CD14-positive monocyte (primary cell): ENCODE data around the gene APOBEC3B. TPM values are rescaled to one million over a fixed set of nuclear protein-coding genes. Genes with fewer than 3 reads are reported as not detected.
A peak's percentile ranks its signal among the peaks of the same experiment; 100 is the strongest.

Experiments used
- DNase-seq, 3 donors: peaks; one replicate each; pipeline ENCODE4 v3.0.0-alpha.2; 2011 to 2022
- H2AFZ ChIP-seq: 2 replicates; pipeline ENCODE4 v1.6.0; 2012; ENCODE audit warnings: mild to moderate bottlenecking, low read depth, low read length, inconsistent platforms; ENCODE audit not compliant: insufficient read depth, poor library complexity, severe bottlenecking
- H3K27ac ChIP-seq, 2 donors: 1 replicate in 1 of 2; 2 replicates in 1 of 2; pipeline ENCODE4 v1.5.1; 2012 to 2013; ENCODE audit warnings: low read length in 2 of 2, control low read depth in 1 of 2, inconsistent platforms in 1 of 2, low read depth in 1 of 2, mild to moderate bottlenecking in 1 of 2
- H3K27me3 ChIP-seq, 2 donors: one replicate each; pipeline versions ENCODE4 v1.6.0 to v1.6.1; 2011 to 2013; ENCODE audit warnings: low read length in 2 of 2; ENCODE audit not compliant: control insufficient read depth in 2 of 2, insufficient read depth in 2 of 2
- H3K36me3 ChIP-seq, 2 donors: replicated peaks in 1 of 2; 1 replicate in 1 of 2; 2 replicates in 1 of 2; pipeline versions ENCODE4 v1.5.1 to v1.6.1; 2012 to 2013; ENCODE audit warnings: low read length in 2 of 2, control low read depth in 1 of 2, inconsistent platforms in 1 of 2, mild to moderate bottlenecking in 1 of 2; ENCODE audit not compliant: insufficient read depth in 2 of 2, control insufficient read depth in 1 of 2
- H3K4me1 ChIP-seq, 2 donors: 1 replicate in 1 of 2; 2 replicates in 1 of 2; pipeline versions ENCODE4 v1.5.1 to v1.6.1; 2012 to 2013; ENCODE audit warnings: low read length in 2 of 2, control low read depth in 1 of 2, inconsistent platforms in 1 of 2, mild to moderate bottlenecking in 1 of 2, moderate library complexity in 1 of 2; ENCODE audit not compliant: insufficient read depth in 2 of 2, control insufficient read depth in 1 of 2
- H3K4me2 ChIP-seq: replicated peaks from 2 replicates; pipeline ENCODE3; 2012; ENCODE audit warnings: low read length, moderate library complexity, mild to moderate bottlenecking; ENCODE audit not compliant: poor library complexity, severe bottlenecking; ENCODE audit errors: extremely low read depth
- H3K4me3 ChIP-seq, 3 experiments: fragments of 200-600 bp in 1 of 3; sonication (generic) in 1 of 3; replicated peaks in 1 of 3; 1 replicate in 2 of 3; 2 replicates in 1 of 3; pipeline ENCODE4 v1.5.1; 2011 to 2013; ENCODE audit warnings: low read length in 3 of 3, mild to moderate bottlenecking in 3 of 3, control low read depth in 2 of 3, low read depth in 2 of 3, inconsistent platforms in 1 of 3, moderate library complexity in 1 of 3
- H3K79me2 ChIP-seq: 2 replicates; pipeline ENCODE4 v1.6.0; 2012; ENCODE audit warnings: mild to moderate bottlenecking, control low read depth, inconsistent platforms, low read length, moderate library complexity; ENCODE audit not compliant: insufficient read depth
- H3K9ac ChIP-seq: 2 replicates; pipeline ENCODE4 v1.6.0; 2017; ENCODE audit warnings: low read length, mild to moderate bottlenecking; ENCODE audit not compliant: insufficient read depth, poor library complexity, severe bottlenecking
- H3K9me3 ChIP-seq, 2 donors: replicated peaks in 1 of 2; 1 replicate in 1 of 2; 2 replicates in 1 of 2; pipeline versions ENCODE4 v1.5.1 to v1.6.1; 2012 to 2013; ENCODE audit warnings: low read length in 2 of 2, control low read depth in 1 of 2; ENCODE audit not compliant: control insufficient read depth in 1 of 2, insufficient read depth in 1 of 2
- H4K20me1 ChIP-seq: 2 replicates; pipeline ENCODE4 v1.6.0; 2012; ENCODE audit warnings: mild to moderate bottlenecking, low read length, control low read depth, moderate library complexity; ENCODE audit not compliant: insufficient read depth
- H3K27ac Mint-ChIP-seq, 7 donors: one replicate each; pipeline ENCODE4 v1.8.0; 2020; ENCODE audit warnings: mild to moderate bottlenecking in 7 of 7, mixed read lengths in 7 of 7, moderate library complexity in 6 of 7, inconsistent platforms in 2 of 7
- H3K27me3 Mint-ChIP-seq, 3 donors: one replicate each; pipeline ENCODE4 v1.8.0; 2021 to 2022; ENCODE audit warnings: low read depth in 3 of 3, mild to moderate bottlenecking in 3 of 3, mixed read lengths in 3 of 3, moderate library complexity in 3 of 3, inconsistent platforms in 1 of 3
- H3K36me3 Mint-ChIP-seq, 2 donors: one replicate each; pipeline ENCODE4 v1.8.0; 2020; ENCODE audit warnings: mixed read lengths in 2 of 2, inconsistent platforms in 1 of 2, mild to moderate bottlenecking in 1 of 2
- H3K4me1 Mint-ChIP-seq: one replicate; pipeline ENCODE4 v1.8.0; 2020; ENCODE audit warnings: mild to moderate bottlenecking, mixed read lengths
- H3K4me3 Mint-ChIP-seq, 2 donors: one replicate each; pipeline ENCODE4 v1.8.0; 2020; ENCODE audit warnings: mild to moderate bottlenecking in 2 of 2, mixed read lengths in 2 of 2, moderate library complexity in 1 of 2
- H3K9me3 Mint-ChIP-seq, 7 donors: one replicate each; pipeline ENCODE4 v1.8.0; 2020 to 2022; ENCODE audit warnings: mixed read lengths in 7 of 7, mild to moderate bottlenecking in 6 of 7, moderate library complexity in 6 of 7, inconsistent platforms in 2 of 7
- CTCF ChIP-seq: fragments of 200-600 bp; IDR thresholded peaks from one replicate; pipeline ENCODE4 v1.8.0; 2022; ENCODE audit warnings: antibody characterized with exemption, mild to moderate bottlenecking
- WGBS: methylation state at CpG from one replicate; pipeline ENCODE4 v1.1.5; 2013; ENCODE audit warnings: missing lambda C conversion rate; ENCODE audit not compliant: insufficient coverage; 5-methylcytosine and 5-hydroxymethylcytosine counted together
- intact Hi-C, 2 donors: fragments of 100-400 bp; cut with micrococcal nuclease; formaldehyde crosslinking; loops; one replicate each; pipeline versions ENCODE4 v1.15.0 to v1.15.1; 2023
- polyA plus RNA-seq, 3 donors: library from polyadenylated mRNA; depleted of rRNA in 1 of 3; unstranded in 2 of 3; stranded (reverse) in 1 of 3; fragments of 300-500 nt in 2 of 3; fragments of >200 nt in 1 of 3; fragmentation: Illumina TruSeq in 2 of 3; gene quantifications; 1 replicate in 2 of 3; 2 replicates in 1 of 3; pipeline ENCODE4 v1.2.3, GENCODE V29; 2012 to 2021

Gene APOBEC3B
- polyA plus RNA-seq, 3 donors = 0.40 to 48.2 (median 12.6) TPM

- H3K4me2 ChIP-seq = peak overlapping the region; percentile 50
- DNase-seq = peak in 1 of 3 donors; percentile 7
- Mint-ChIP-seq H3K4me3 (peak overlapping the region; percentile 24 to 35), H3K9me3 (no peaks in the 10 kb centered on the region), H3K27ac (peak overlapping the region; percentile 99 to 100 (median 100)), H3K36me3 (peaks cover 35 to 47% of the 10 kb centered on the region in 2 donors), H3K4me1 (peaks cover 96% of the 10 kb centered on the region), H3K27me3 (peaks cover 0 to 14% (median 4%) of the 10 kb centered on the region in 3 donors)
- no peak for TF ChIP-seq CTCF
- peak overlapping the region; percentile 95 to 100 for H3K27ac ChIP-seq
- H3K9ac ChIP-seq = no peak overlapping the region
- H2AFZ ChIP-seq = no peak overlapping the region
- peaks cover 4 to 17% of the 10 kb centered on the region in 2 donors for H3K36me3 ChIP-seq
- intact Hi-C loops = loop anchor here in 1 of 2 donors (2.0 kb wide), 1 partner anchor 15 kb away; no protein-coding TSS in a partner anchor
- H3K9me3 ChIP-seq = no peaks in the 10 kb centered on the region
- peaks cover 93 to 100% of the 10 kb centered on the region in 2 donors for H3K4me1 ChIP-seq
- H4K20me1 ChIP-seq = peaks cover 14% of the 10 kb centered on the region
- 74% methylated on average over 3 of the region's 5 CpGs for WGBS
- H3K79me2 ChIP-seq = peaks cover 42% of the 10 kb centered on the region
- H3K27me3 ChIP-seq = no peaks in the 10 kb centered on the region
- H3K4me3 ChIP-seq = peak overlapping the region in 1 of 3 experiments; percentile 29
These were observed 26.8 kb upstream of the APOBEC3B start for GRCh38 chr22:38955250-38955905.

GRCh38 chr22:38955926-38956325, 26.2 kb upstream of the APOBEC3B start:
- TF ChIP-seq CTCF = no peak
- peak overlapping the region in 1 of 3 experiments; percentile 29 for H3K4me3 ChIP-seq
- Mint-ChIP-seq H3K27me3 (peaks cover 0 to 14% (median 4%) of the 10 kb centered on the region in 3 donors), H3K36me3 (peaks cover 37 to 50% of the 10 kb centered on the region in 2 donors), H3K4me3 (peak overlapping the region; percentile 26 to 53), H3K9me3 (no peaks in the 10 kb centered on the region), H3K4me1 (peaks cover 92% of the 10 kb centered on the region), H3K27ac (peak overlapping the region; percentile 99 to 100 (median 100))
- H3K9me3 ChIP-seq = no peaks in the 10 kb centered on the region
- intact Hi-C loops = loop anchor here in 1 of 2 donors (2.0 kb wide), 1 partner anchor 15 kb away; no protein-coding TSS in a partner anchor
- peak overlapping the region in 1 of 2 donors; percentile 100 for H3K27ac ChIP-seq
- H4K20me1 ChIP-seq = peaks cover 14% of the 10 kb centered on the region
- H3K79me2 ChIP-seq = peaks cover 42% of the 10 kb centered on the region
- DNase-seq = no peak
- H3K4me2 ChIP-seq = peak overlapping the region; percentile 50
- H3K4me1 ChIP-seq = peaks cover 87 to 95% of the 10 kb centered on the region in 2 donors
- H3K9ac ChIP-seq = no peak overlapping the region
- no peak overlapping the region for H2AFZ ChIP-seq
- peaks cover 4 to 20% of the 10 kb centered on the region in 2 donors for H3K36me3 ChIP-seq
- 94% methylated on average over 3 of the region's 3 CpGs for WGBS
- H3K27me3 ChIP-seq = no peaks in the 10 kb centered on the region
